Lung (tissue), 12 donors: ENCODE data around the gene CELF2. TPM values are rescaled to one million over a fixed set of nuclear protein-coding genes. Genes with fewer than 3 reads are reported as not detected.

Experiments used
- ATAC-seq: fragments of 200-7000 bp; cut with Tn5 transposase; one replicate; pipeline ENCODE4 v1.9.1; 2020; ENCODE audit warnings: moderate number of reproducible peaks; ENCODE audit not compliant: insufficient read depth, low FRiP score
- DNase-seq, 3 donors: peaks; one replicate each; pipeline ENCODE4 v3.0.0-alpha.2; 2013 to 2017
- H3K27ac ChIP-seq, 2 donors: one replicate each; pipeline ENCODE4 v1.5.1; 2013; ENCODE audit warnings: mild to moderate bottlenecking in 2 of 2, moderate library complexity in 2 of 2, control low read depth in 1 of 2, inconsistent platforms in 1 of 2, low read depth in 1 of 2, low read length in 1 of 2
- H3K27me3 ChIP-seq, 3 donors: one replicate each; pipeline ENCODE4 v1.5.1; 2013; ENCODE audit warnings: low read length in 2 of 3; ENCODE audit not compliant: control insufficient read depth in 3 of 3, insufficient read depth in 3 of 3
- H3K36me3 ChIP-seq, 4 donors: one replicate each; pipeline ENCODE4 v1.5.1; 2013; ENCODE audit warnings: low read length in 4 of 4, mild to moderate bottlenecking in 1 of 4, moderate library complexity in 1 of 4; ENCODE audit not compliant: control insufficient read depth in 4 of 4, insufficient read depth in 4 of 4
- H3K4me1 ChIP-seq, 5 donors: one replicate each; pipeline ENCODE4 v1.5.1; 2013; ENCODE audit warnings: low read length in 5 of 5, mild to moderate bottlenecking in 2 of 5, moderate library complexity in 1 of 5; ENCODE audit not compliant: control insufficient read depth in 5 of 5, insufficient read depth in 5 of 5
- H3K4me3 ChIP-seq: one replicate; pipeline ENCODE4 v1.5.1; 2013; ENCODE audit warnings: mild to moderate bottlenecking, control low read depth, moderate library complexity
- H3K9ac ChIP-seq, 2 donors: one replicate each; pipeline ENCODE4 v1.5.1; 2013; ENCODE audit warnings: low read length in 2 of 2, control low read depth in 1 of 2; ENCODE audit not compliant: insufficient read depth in 1 of 2
- H3K9me3 ChIP-seq, 4 donors: one replicate each; pipeline ENCODE4 v1.5.1; 2013; ENCODE audit warnings: low read length in 3 of 4, mild to moderate bottlenecking in 1 of 4, moderate library complexity in 1 of 4; ENCODE audit not compliant: control insufficient read depth in 4 of 4, insufficient read depth in 3 of 4
- WGBS, 2 donors: extraction: QIAGEN DNeasy Blood & Tissue Kit; methylation state at CpG; one replicate each; pipeline ENCODE4 v1.1.7; 2013; 5-methylcytosine and 5-hydroxymethylcytosine counted together
- polyA plus RNA-seq, 2 donors: library from polyadenylated mRNA; stranded (reverse); fragments of 200-250 nt; gene quantifications; one replicate each; pipeline ENCODE4 v1.2.1, GENCODE V29; 2013
- total RNA-seq, 2 donors: library from RNA; depleted of rRNA in 1 of 2; stranded (reverse); fragments of >200 nt in 1 of 2; gene quantifications; one replicate each; pipeline ENCODE4 v1.2.1, GENCODE V29; 2014 to 2021
- TF ChIP-seq, protein P1 (sequence below): IDR thresholded peaks from 2 replicates; pipeline ENCODE4 v1.5.1; 2012; ENCODE audit warnings: mild to moderate bottlenecking; ENCODE audit errors: control extremely low read depth, extremely low read depth
- donor health status: control.
- donor health status: control.
- donor health status: Bipolar disorder and iron deficiency.
- donor health status: healthy.
- donor health status: DM: yes; HTN: yes; CAD: no.

The CELF2 gene
- total and polyA plus RNA-seq, 4 donors, result 13.6 to 115 (median 63.7) TPM

DNA sequence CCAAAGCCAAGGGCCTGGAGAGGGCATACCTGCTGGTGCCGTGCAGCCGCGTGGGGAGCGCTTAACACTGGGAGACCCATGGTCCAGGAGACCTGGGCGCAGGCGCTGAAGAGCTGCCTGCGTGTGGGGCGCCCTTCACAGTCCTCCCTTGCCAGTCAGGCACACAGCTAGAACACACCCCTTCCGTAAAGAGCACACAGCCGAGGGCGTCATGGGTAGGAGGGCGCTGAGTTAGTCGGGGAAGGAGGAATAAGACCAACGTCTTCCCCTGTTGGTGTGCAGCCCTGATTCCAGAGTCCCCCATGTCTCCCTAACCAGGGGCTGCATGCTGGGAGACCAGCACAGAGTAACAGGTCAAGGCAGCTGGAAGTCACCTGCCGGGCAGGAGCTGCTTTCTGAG lies 319.8 kb downstream of the CELF2 start:
- 70 to 80% methylated on average over 15 of the region's 15 CpGs for WGBS, 2 donors
- Histone ChIP-seq H3K9ac (no peak overlapping the region), H3K4me3 (no peak overlapping the region), H3K36me3 (peaks cover 0 to 6% (median under 1%) of the 10 kb centered on the region in 4 donors), H3K4me1 (peaks cover 0 to 9% (median 2%) of the 10 kb centered on the region in 5 donors), H3K9me3 (no peaks in the 10 kb centered on the region), H3K27ac (no peak overlapping the region), H3K27me3 (no peaks in the 10 kb centered on the region)
- ATAC-seq, result no peak
- no peak for DNase-seq
- TF ChIP-seq, protein P1, sequence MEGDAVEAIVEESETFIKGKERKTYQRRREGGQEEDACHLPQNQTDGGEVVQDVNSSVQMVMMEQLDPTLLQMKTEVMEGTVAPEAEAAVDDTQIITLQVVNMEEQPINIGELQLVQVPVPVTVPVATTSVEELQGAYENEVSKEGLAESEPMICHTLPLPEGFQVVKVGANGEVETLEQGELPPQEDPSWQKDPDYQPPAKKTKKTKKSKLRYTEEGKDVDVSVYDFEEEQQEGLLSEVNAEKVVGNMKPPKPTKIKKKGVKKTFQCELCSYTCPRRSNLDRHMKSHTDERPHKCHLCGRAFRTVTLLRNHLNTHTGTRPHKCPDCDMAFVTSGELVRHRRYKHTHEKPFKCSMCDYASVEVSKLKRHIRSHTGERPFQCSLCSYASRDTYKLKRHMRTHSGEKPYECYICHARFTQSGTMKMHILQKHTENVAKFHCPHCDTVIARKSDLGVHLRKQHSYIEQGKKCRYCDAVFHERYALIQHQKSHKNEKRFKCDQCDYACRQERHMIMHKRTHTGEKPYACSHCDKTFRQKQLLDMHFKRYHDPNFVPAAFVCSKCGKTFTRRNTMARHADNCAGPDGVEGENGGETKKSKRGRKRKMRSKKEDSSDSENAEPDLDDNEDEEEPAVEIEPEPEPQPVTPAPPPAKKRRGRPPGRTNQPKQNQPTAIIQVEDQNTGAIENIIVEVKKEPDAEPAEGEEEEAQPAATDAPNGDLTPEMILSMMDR, result no peak

DNA sequence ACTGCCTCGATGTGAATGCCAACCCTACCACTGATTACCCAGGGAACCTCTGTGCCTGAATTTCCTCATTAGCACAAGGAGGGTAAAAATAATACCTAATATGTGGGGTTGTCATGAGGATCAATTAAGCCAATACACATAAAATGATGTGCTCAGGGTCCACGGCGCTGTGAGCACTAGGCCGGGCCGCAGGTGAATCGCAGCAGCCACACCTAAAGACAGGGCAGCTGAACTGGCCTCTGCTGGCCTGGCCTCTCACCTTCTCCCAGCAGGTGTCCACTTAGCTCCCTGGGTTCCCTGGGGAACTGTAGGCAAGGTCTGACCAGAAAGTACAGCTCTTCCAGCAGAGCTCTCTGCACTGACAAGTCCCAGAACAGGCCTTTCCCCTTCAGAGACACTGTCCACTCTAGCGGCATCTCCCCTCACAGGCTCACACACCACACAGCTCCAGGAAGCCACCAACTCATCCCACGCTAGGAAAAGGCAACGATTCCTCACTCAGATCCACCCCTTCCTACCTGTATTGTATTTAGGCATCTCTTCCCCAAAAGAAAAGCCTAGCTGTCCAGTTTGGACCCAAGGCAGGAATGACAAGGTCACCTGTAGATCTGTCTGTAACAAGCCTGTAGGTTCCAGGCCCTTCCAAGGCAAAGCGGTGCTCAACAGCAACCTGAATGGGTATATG lies 320.6 kb downstream of the CELF2 start:
- no peak for ATAC-seq
- WGBS, 2 donors, result 88 to 89% methylated on average over 10 of the region's 10 CpGs
- Histone ChIP-seq H3K9ac (no peak overlapping the region), H3K36me3 (peaks cover 0 to 2% (median 0%) of the 10 kb centered on the region in 4 donors), H3K27ac (no peak overlapping the region), H3K4me3 (no peak overlapping the region), H3K9me3 (no peaks in the 10 kb centered on the region), H3K27me3 (no peaks in the 10 kb centered on the region), H3K4me1 (peaks cover 0 to 9% (median 2%) of the 10 kb centered on the region in 5 donors)
- DNase-seq, result no peak
- TF ChIP-seq, protein P1, result no peak

DNA sequence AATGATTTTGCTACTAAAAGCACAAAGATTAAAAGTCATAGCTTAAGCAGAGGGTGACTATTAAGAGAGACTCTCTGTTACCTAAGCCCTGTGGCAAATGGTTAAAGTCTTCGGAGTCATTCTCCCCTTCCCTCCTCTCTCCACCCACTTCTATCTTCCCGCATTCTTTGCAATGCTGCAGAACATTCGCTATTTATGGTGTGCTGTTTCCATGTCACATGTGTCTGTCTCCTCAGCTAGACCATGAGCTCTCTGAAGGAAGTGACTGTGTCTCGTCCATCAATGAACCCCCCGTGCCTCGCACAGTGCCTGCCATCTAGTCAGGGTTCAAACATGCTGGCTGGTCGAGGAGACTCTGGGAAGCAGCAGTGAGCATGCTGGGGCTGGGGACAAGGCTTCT lies 321.3 kb downstream of the CELF2 start:
- Histone ChIP-seq H3K9me3 (no peaks in the 10 kb centered on the region), H3K36me3 (peaks cover 0 to 2% (median 0%) of the 10 kb centered on the region in 4 donors), H3K9ac (no peak overlapping the region), H3K27me3 (no peaks in the 10 kb centered on the region), H3K4me1 (peaks cover 0 to 9% (median 2%) of the 10 kb centered on the region in 5 donors), H3K27ac (no peak overlapping the region), H3K4me3 (no peak overlapping the region)
- TF ChIP-seq, protein P1, result no peak
- no peak for ATAC-seq
- 60 to 63% methylated on average over 7 of the region's 7 CpGs for WGBS, 2 donors
- DNase-seq, result no peak
